Mesenchymal stem cell (in vitro differentiated cells and primary cell): ENCODE data around the gene SYNE1.

Source experiments
- DNase-seq: peaks from one replicate; pipeline ENCODE4 v3.0.0-alpha.2; 2013
- H2AFZ ChIP-seq: one replicate; pipeline ENCODE4 v1.6.1; 2013; ENCODE audit warnings: low read depth, mild to moderate bottlenecking, control low read depth, inconsistent platforms, low read length, moderate library complexity
- H2AK5ac ChIP-seq: 2 replicates; pipeline ENCODE4 v1.6.1; 2013; ENCODE audit warnings: low read length, moderate library complexity, mild to moderate bottlenecking, inconsistent platforms; ENCODE audit not compliant: severe bottlenecking
- H2BK120ac ChIP-seq: one replicate; pipeline ENCODE4 v1.6.1; 2013; ENCODE audit warnings: low read depth, mild to moderate bottlenecking, inconsistent platforms, low read length, moderate library complexity
- H2BK12ac ChIP-seq, 2 experiments: one replicate each; pipeline ENCODE4 v1.6.1; 2013; ENCODE audit warnings: inconsistent platforms in 2 of 2, low read length in 2 of 2, mild to moderate bottlenecking in 2 of 2, moderate library complexity in 2 of 2, control low read depth in 1 of 2
- H2BK15ac ChIP-seq: one replicate; pipeline ENCODE4 v1.6.1; 2013; ENCODE audit warnings: mild to moderate bottlenecking, low read depth, inconsistent platforms; ENCODE audit not compliant: poor library complexity, severe bottlenecking
- H2BK5ac ChIP-seq: 2 replicates; pipeline ENCODE4 v1.6.1; 2013; ENCODE audit warnings: low read depth, mild to moderate bottlenecking, low read length, control low read depth, inconsistent platforms; ENCODE audit not compliant: poor library complexity, severe bottlenecking
- H3K14ac ChIP-seq, 2 experiments: one replicate each; pipeline ENCODE4 v1.6.1; 2013; ENCODE audit warnings: inconsistent platforms in 2 of 2, low read length in 2 of 2, control low read depth in 1 of 2, mild to moderate bottlenecking in 1 of 2, moderate library complexity in 1 of 2
- H3K18ac ChIP-seq, 2 experiments: one replicate each; pipeline ENCODE4 v1.6.1; 2013; ENCODE audit warnings: inconsistent platforms in 2 of 2, low read length in 2 of 2, control low read depth in 1 of 2, low read depth in 1 of 2, mild to moderate bottlenecking in 1 of 2
- H3K23ac ChIP-seq, 2 experiments: one replicate each; pipeline ENCODE4 v1.6.1; 2013; ENCODE audit warnings: inconsistent platforms in 2 of 2, low read length in 2 of 2, mild to moderate bottlenecking in 2 of 2, moderate library complexity in 2 of 2, control low read depth in 1 of 2
- H3K27ac ChIP-seq: 2 replicates; pipeline ENCODE4 v1.5.1; 2013; ENCODE audit warnings: mild to moderate bottlenecking, moderate library complexity, low read length, control low read depth, inconsistent platforms; ENCODE audit not compliant: poor library complexity, severe bottlenecking
- H3K27me3 ChIP-seq, 2 experiments: 2 replicates each; pipeline versions ENCODE4 v1.6.1 to v1.7.0; 2013; ENCODE audit warnings: low read length in 2 of 2, mild to moderate bottlenecking in 2 of 2, moderate library complexity in 2 of 2, control low read depth in 1 of 2, inconsistent platforms in 1 of 2; ENCODE audit not compliant: control insufficient read depth in 1 of 2, insufficient read depth in 1 of 2
- H3K36me3 ChIP-seq, 2 experiments: 2 replicates each; pipeline versions ENCODE4 v1.6.1 to v1.7.0; 2013; ENCODE audit warnings: low read length in 2 of 2, control low read depth in 1 of 2, inconsistent platforms in 1 of 2, low read depth in 1 of 2, mild to moderate bottlenecking in 1 of 2; ENCODE audit not compliant: insufficient read depth in 2 of 2, control insufficient read depth in 1 of 2
- H3K4ac ChIP-seq, 2 experiments: one replicate each; pipeline ENCODE4 v1.6.1; 2013; ENCODE audit warnings: inconsistent platforms in 2 of 2, low read length in 2 of 2, mild to moderate bottlenecking in 2 of 2, moderate library complexity in 2 of 2, control low read depth in 1 of 2, low read depth in 1 of 2
- H3K4me1 ChIP-seq: 2 replicates; pipeline ENCODE4 v1.6.1; 2013; ENCODE audit warnings: low read depth, low read length, control low read depth; ENCODE audit not compliant: control insufficient read depth, insufficient read depth
- H3K4me2 ChIP-seq: 2 replicates; pipeline ENCODE4 v1.6.1; 2013; ENCODE audit warnings: low read length, mild to moderate bottlenecking, inconsistent platforms; ENCODE audit not compliant: poor library complexity, severe bottlenecking
- H3K4me3 ChIP-seq, 2 experiments: 2 replicates each; pipeline versions ENCODE4 v1.5.1 to v1.7.0; 2013; ENCODE audit warnings: low read length in 2 of 2, mild to moderate bottlenecking in 2 of 2, control low read depth in 1 of 2, low read depth in 1 of 2; ENCODE audit not compliant: insufficient read depth in 1 of 2
- H3K79me1 ChIP-seq: replicated peaks from 2 replicates; pipeline ENCODE4 v1.6.1; 2013; ENCODE audit warnings: mild to moderate bottlenecking, control low read depth, low read length, inconsistent platforms; ENCODE audit not compliant: poor library complexity, severe bottlenecking
- H3K9ac ChIP-seq: 2 replicates; pipeline ENCODE4 v1.7.0; 2013; ENCODE audit warnings: mild to moderate bottlenecking, low read length, moderate library complexity
- H3K9me3 ChIP-seq: 2 replicates; pipeline ENCODE4 v1.7.0; 2013; ENCODE audit warnings: mild to moderate bottlenecking, low read length; ENCODE audit not compliant: control insufficient read depth
- H4K8ac ChIP-seq: one replicate; pipeline ENCODE4 v1.6.1; 2013; ENCODE audit warnings: inconsistent platforms, mild to moderate bottlenecking, low read length, moderate library complexity
- H4K91ac ChIP-seq: one replicate; pipeline ENCODE4 v1.6.1; 2013; ENCODE audit warnings: mild to moderate bottlenecking, low read length, inconsistent platforms
- WGBS: methylation state at CpG from one replicate; pipeline ENCODE4 v1.1.7; 2013; ENCODE audit warnings: mixed read lengths; 5-methylcytosine and 5-hydroxymethylcytosine counted together

The SYNE1 gene

GRCh38 chr6:152164957-152165356, 472.2 kb downstream of the SYNE1 start:
- H3K4me3 ChIP-seq = no peak overlapping the region
- H3K14ac ChIP-seq = no peak overlapping the region

GRCh38 chr6:152161501-152161900, 475.7 kb downstream of the SYNE1 start:
- no peaks in the 10 kb centered on the region for H3K79me1 ChIP-seq
- no peak overlapping the region for H3K4ac ChIP-seq
- H2BK120ac ChIP-seq = no peak overlapping the region
- no peaks in the 10 kb centered on the region for H3K27me3 ChIP-seq
- H3K27ac ChIP-seq = peak overlapping the region; percentile 6
- H3K23ac ChIP-seq = no peak overlapping the region
- no peak overlapping the region for H4K8ac ChIP-seq
- H3K9me3 ChIP-seq = no peaks in the 10 kb centered on the region
- H2BK5ac ChIP-seq = no peak overlapping the region
- H3K4me3 ChIP-seq = no peak overlapping the region
- H3K36me3 ChIP-seq = peaks cover 5 to 48% of the 10 kb centered on the region in 2 experiments
- peak; percentile 53 for DNase-seq
- no peak overlapping the region for H2BK15ac ChIP-seq
- H3K4me2 ChIP-seq = no peak overlapping the region
- no peak overlapping the region for H3K9ac ChIP-seq
- H2BK12ac ChIP-seq = no peak overlapping the region
- H3K4me1 ChIP-seq = peaks cover 2% of the 10 kb centered on the region
- no peak overlapping the region for H2AFZ ChIP-seq
- H3K18ac ChIP-seq = no peak overlapping the region
- no peak overlapping the region for H3K14ac ChIP-seq
- H2AK5ac ChIP-seq = no peak overlapping the region
- H4K91ac ChIP-seq = no peak overlapping the region

More at GRCh38 chr6:152164957-152165356, 472.2 kb downstream of the SYNE1 start:
- no peak overlapping the region for H2BK15ac ChIP-seq
- H3K27ac ChIP-seq = no peak overlapping the region
- H3K9ac ChIP-seq = no peak overlapping the region
- no peaks in the 10 kb centered on the region for H3K79me1 ChIP-seq
- H3K27me3 ChIP-seq = no peaks in the 10 kb centered on the region
- no peak overlapping the region for H3K18ac ChIP-seq
- H3K9me3 ChIP-seq = no peaks in the 10 kb centered on the region
- H2BK5ac ChIP-seq = no peak overlapping the region
- H4K91ac ChIP-seq = no peak overlapping the region
- no peak overlapping the region for H3K23ac ChIP-seq
- H3K4me2 ChIP-seq = no peak overlapping the region
- no peak overlapping the region for H2AFZ ChIP-seq
- peaks cover 7 to 54% of the 10 kb centered on the region in 2 experiments for H3K36me3 ChIP-seq
- H3K4me1 ChIP-seq = peaks cover 2% of the 10 kb centered on the region
- H3K4ac ChIP-seq = no peak overlapping the region
- no peak for DNase-seq
- no peak overlapping the region for H4K8ac ChIP-seq
- no peak overlapping the region for H2BK120ac ChIP-seq
- WGBS = 84% methylated on average over 3 of the region's 5 CpGs
- H2BK12ac ChIP-seq = no peak overlapping the region
- H2AK5ac ChIP-seq = no peak overlapping the region

- Histone ChIP-seq H3K4me2 (no peak overlapping the region), H2AK5ac (no peak overlapping the region), H2BK5ac (no peak overlapping the region), H3K36me3 (peaks cover 8 to 50% of the 10 kb centered on the region in 2 experiments), H3K23ac (no peak overlapping the region), H3K27me3 (no peaks in the 10 kb centered on the region), H3K4ac (no peak overlapping the region), H2BK12ac (no peak overlapping the region), H2BK120ac (no peak overlapping the region), H2BK15ac (no peak overlapping the region), H3K18ac (no peak overlapping the region), H3K9me3 (no peaks in the 10 kb centered on the region), H3K9ac (no peak overlapping the region), H4K91ac (no peak overlapping the region), H4K8ac (no peak overlapping the region), H3K14ac (no peak overlapping the region), H2AFZ (no peak overlapping the region), H3K4me1 (peaks cover 2% of the 10 kb centered on the region), H3K27ac (no peak overlapping the region), H3K79me1 (no peaks in the 10 kb centered on the region), H3K4me3 (no peak overlapping the region)
- no peak for DNase-seq
- WGBS = 100% methylated on average over 1 of the region's 3 CpGs
These were observed 476.8 kb downstream of the SYNE1 start for GRCh38 chr6:152160346-152160745.

DNA sequence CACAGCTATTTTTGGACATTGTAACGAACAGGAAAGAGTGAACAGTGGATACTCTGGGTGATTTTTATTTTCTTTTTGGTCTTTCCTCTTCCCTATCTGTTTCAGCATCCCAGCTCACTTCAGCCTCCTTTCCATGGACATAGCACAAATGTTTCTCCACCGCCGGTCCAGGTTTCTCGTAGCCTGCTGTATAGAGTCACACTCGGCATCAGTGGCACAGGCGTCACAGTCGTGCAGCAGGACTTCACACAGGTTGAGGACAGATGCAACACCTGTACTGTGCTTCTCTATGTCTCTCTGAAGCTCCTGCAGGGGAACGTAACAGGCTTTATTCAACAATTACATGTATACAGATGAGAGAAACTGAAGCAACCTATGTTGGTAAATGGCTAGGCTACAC, 481.4 kb downstream of the SYNE1 start:
- Histone ChIP-seq H3K4me3 (no peak overlapping the region), H2AK5ac (no peak overlapping the region), H2BK15ac (no peak overlapping the region), H2AFZ (no peak overlapping the region), H3K14ac (no peak overlapping the region), H2BK120ac (no peak overlapping the region), H3K4me2 (no peak overlapping the region), H3K27ac (no peak overlapping the region), H3K4me1 (no peaks in the 10 kb centered on the region), H3K18ac (no peak overlapping the region), H3K23ac (no peak overlapping the region), H4K8ac (no peak overlapping the region), H3K4ac (no peak overlapping the region), H3K79me1 (no peaks in the 10 kb centered on the region), H2BK5ac (no peak overlapping the region), H3K36me3 (peaks cover 10 to 74% of the 10 kb centered on the region in 2 experiments), H4K91ac (no peak overlapping the region), H3K27me3 (no peaks in the 10 kb centered on the region), H3K9ac (no peak overlapping the region), H2BK12ac (no peak overlapping the region), H3K9me3 (no peaks in the 10 kb centered on the region)
- DNase-seq = no peak
- 95% methylated on average over 6 of the region's 8 CpGs for WGBS
